HUDEP-2 (cell line): ENCODE results near the gene STRBP.
"Not testable (repeated sequence)": the region's sequence is repeated elsewhere in the genome, so short reads cannot be mapped to it uniquely, and the experiment has no call there.

Source experiments
- DNase-seq, 76 experiments: peaks; one replicate each; lab custom pipeline; 2025; ENCODE audit not compliant: unreplicated experiment in 76 of 76; lab: John Stamatoyannopoulos, UW

The STRBP gene

GRCh38 chr9:123283455-123283854 is 15.1 kb upstream of the STRBP start:
- no peak for DNase-seq

- no peak for DNase-seq
These were observed 14.6 kb upstream of the STRBP start for GRCh38 chr9:123283048-123283408.

- peak in 64 of 76 experiments; percentile 9 to 77 (median 50) for DNase-seq
These were observed 14.1 kb upstream of the STRBP start for GRCh38 chr9:123282362-123283047.

- DNase-seq = no peak
These were observed 13.4 kb upstream of the STRBP start for GRCh38 chr9:123281659-123282350.

GRCh38 chr9:123278879-123279493 is 10.6 kb upstream of the STRBP start:
- not testable (repeated sequence) for DNase-seq

GRCh38 chr9:123278361-123278760 is 10.0 kb upstream of the STRBP start:
- no peak for DNase-seq

- DNase-seq = no peak
These were observed 8.2 kb upstream of the STRBP start for GRCh38 chr9:123276551-123276950.

GRCh38 chr9:123271133-123271532 is 2.7 kb upstream of the STRBP start:
- not testable (repeated sequence) for DNase-seq

- peak in 2 of 76 experiments; percentile 4 for DNase-seq
These were observed 895 bp upstream of the STRBP start for GRCh38 chr9:123269281-123269680.

GRCh38 chr9:123268199-123268464 is 254 bp downstream of the STRBP start:
- peak in 5 of 76 experiments; percentile 26 to 61 (median 42) for DNase-seq

GRCh38 chr9:123267481-123268198 is 746 bp downstream of the STRBP start:
- peak in 1 of 76 experiments; percentile 3 for DNase-seq

GRCh38 chr9:123266655-123267399 is 1.6 kb downstream of the STRBP start:
- DNase-seq = no peak

GRCh38 chr9:123265833-123266232 is 2.6 kb downstream of the STRBP start:
- DNase-seq = peak in 5 of 76 experiments; percentile 2 to 21 (median 19)

GRCh38 chr9:123263227-123263626 is 5.2 kb downstream of the STRBP start:
- DNase-seq = no peak

- no peak for DNase-seq
These were observed 6.0 kb downstream of the STRBP start for GRCh38 chr9:123262338-123262737.

GRCh38 chr9:123261006-123261677 is 7.2 kb downstream of the STRBP start:
- DNase-seq = no peak

GRCh38 chr9:123260340-123260739 is 8.0 kb downstream of the STRBP start:
- no peak for DNase-seq

GRCh38 chr9:123257276-123257675 is 11.1 kb downstream of the STRBP start:
- DNase-seq = no peak

- DNase-seq = no peak
These were observed 12.7 kb downstream of the STRBP start for GRCh38 chr9:123255718-123256117.

GRCh38 chr9:123253204-123253603 is 15.2 kb downstream of the STRBP start:
- DNase-seq = no peak
